ENCODE results near the gene ERVK3-1. TPM values are rescaled to one million over a fixed set of nuclear protein-coding genes. Genes with fewer than 3 reads are reported as not detected.

Gene ERVK3-1
- total RNA-seq, 4 donors from 2014 or later: 27.1 to 38.2 (median 32.4) TPM

- H3K4me1 ChIP-seq: peaks cover 0 to 8% of the 10 kb centered on the region in 2 donors
- intact Hi-C loops (cut with DNase I; ENCODE audit: low total_unique reads): loop anchor here (1.0 to 2.0 kb wide), 4 partner anchors 19 to 58 kb away; partner anchors contain the start of genes ERVK3-1, RPS5, ZNF837 and ZSCAN22
- peak; percentile 94 to 96 for ATAC-seq
- in situ Hi-C loops (cut with MboI; ENCODE audit: low sequenced_read_pairs in 4 of 4): no loop called here
- H3K27ac ChIP-seq: peak within 1 kb of the TSS; percentile 87 to 92 (median 91)
- no peaks in the 10 kb centered on the region for H3K9me3 ChIP-seq
- TF ChIP-seq POLR2A (IDR thresholded peaks at IDR 0.05) (peak; percentile 61 to 62), CTCF (IDR thresholded peaks at IDR 0.05 in 4 of 5, conservative IDR thresholded peaks at IDR 0.05 in 1 of 5) (peak in 2 of 5 experiments; percentile 2 to 17)
- peak within 1 kb of the TSS; percentile 78 to 95 (median 90) for H3K4me3 ChIP-seq
- DNase-seq: peak; percentile 92 to 93
- H3K27me3 ChIP-seq: peaks cover 0 to 2% (median 0%) of the 10 kb centered on the region in 3 donors
- no peaks in the 10 kb centered on the region for H3K36me3 ChIP-seq
Observed at GRCh38 chr19:58362272-58362994, 57.3 kb downstream of the ERVK3-1 start, which contains the start of gene ZNF497. Gene ZNF497, minus strand, starts transcription at chr19:58362751. Its CDS starts 5,116 bp downstream, at chr19:58357635.

- no peak for DNase-seq
- Histone ChIP-seq H3K4me1 (peaks cover 0 to 8% of the 10 kb centered on the region in 2 donors), H3K9me3 (no peaks in the 10 kb centered on the region), H3K27ac (no peak overlapping the region), H3K27me3 (no peaks in the 10 kb centered on the region), H3K4me3 (no peak overlapping the region), H3K36me3 (no peaks in the 10 kb centered on the region)
- TF ChIP-seq POLR2A (IDR thresholded peaks at IDR 0.05): no peak
- no peak for TF ChIP-seq CTCF (IDR thresholded peaks at IDR 0.05 in 4 of 5, conservative IDR thresholded peaks at IDR 0.05 in 1 of 5)
- intact Hi-C loops (cut with DNase I; ENCODE audit: low total_unique reads): no loop called here
- ATAC-seq: no peak
- in situ Hi-C loops (cut with MboI; ENCODE audit: low sequenced_read_pairs in 4 of 4): no loop called here
Observed at GRCh38 chr19:58364146-58364545, 59.0 kb downstream of the ERVK3-1 start.

Small RNA genes lying within 50 kb of the gene (microRNA-seq; reads per million reads assigned to microRNA genes)
- gene MIR6806 (ENCODE audit: borderline replicate concordance in 2 of 2): 0 to 1.2 reads per million in 2 donors

Other genes with a start within 250 kb of the ERVK3-1 start
- gene ZNF135, start 246.1 kb upstream of the ERVK3-1 start, total RNA-seq: under 1 TPM; 0.36 to 0.73 (median 0.53) TPM
- 10 to 100 TPM; 11.2 to 20.6 (median 15.2) TPM for gene ZSCAN18, start 207.1 kb upstream of the ERVK3-1 start, total RNA-seq
- 1 to 10 TPM; 1.3 to 2.0 (median 1.7) TPM for gene ZNF329, start 154.6 kb upstream of the ERVK3-1 start, total RNA-seq
- 10 to 100 TPM in 3 of 4 donors, 1 to 10 TPM in 1; 9.0 to 20.7 (median 13.4) TPM for gene ZNF274, start 122.3 kb upstream of the ERVK3-1 start, total RNA-seq
- gene ZNF544, start 76.5 kb upstream of the ERVK3-1 start, total RNA-seq: 1 to 10 TPM; 3.8 to 9.5 (median 6.0) TPM
- 1 to 10 TPM in 2 of 4 donors, under 1 TPM in 2; 0.78 to 2.1 (median 1.2) TPM for gene ZNF8, start 26.4 kb upstream of the ERVK3-1 start, total RNA-seq
- gene ZSCAN22, start 21.6 kb downstream of the ERVK3-1 start, total RNA-seq: 1 to 10 TPM; 1.1 to 2.4 (median 1.8) TPM
- gene A1BG, start 48.1 kb downstream of the ERVK3-1 start, total RNA-seq: 10 to 100 TPM in 1 of 4 donors, 1 to 10 TPM in 2, not detected in 1; 4.5 to 12.5 (median 9.0) TPM
- gene ZNF497, start 57.4 kb downstream of the ERVK3-1 start, total RNA-seq: under 1 TPM in 3 of 4 donors, not detected in 1; 0.07 to 0.87 (median 0.36) TPM
- under 1 TPM in 2 of 4 donors, not detected in 2; 0.11 to 0.36 TPM for gene ZNF837, start 75.7 kb downstream of the ERVK3-1 start, total RNA-seq
- gene RPS5, start 81.9 kb downstream of the ERVK3-1 start, total RNA-seq: 1,000 to 10,000 TPM; 1,345 to 1,665 (median 1,438) TPM
- not detected for gene RNF225, start 90.3 kb downstream of the ERVK3-1 start, total RNA-seq
- 10 to 100 TPM in 2 of 4 donors, 1 to 10 TPM in 2; 8.5 to 21.4 (median 10.2) TPM for gene ZNF584, start 103.3 kb downstream of the ERVK3-1 start, total RNA-seq
- gene ZNF132, start 134.8 kb downstream of the ERVK3-1 start, total RNA-seq: 1 to 10 TPM; 1.8 to 2.7 (median 2.4) TPM
- 1 to 10 TPM; 3.8 to 7.6 (median 7.0) TPM for gene ZNF324B, start 146.2 kb downstream of the ERVK3-1 start, total RNA-seq
- 10 to 100 TPM in 3 of 4 donors, 1 to 10 TPM in 1; 8.1 to 11.4 (median 11.3) TPM for gene ZNF324, start 161.7 kb downstream of the ERVK3-1 start, total RNA-seq
- gene ZNF446, start 171.0 kb downstream of the ERVK3-1 start, total RNA-seq: 10 to 100 TPM in 1 of 4 donors, 1 to 10 TPM in 3; 7.5 to 13.1 (median 8.9) TPM
- gene SLC27A5, start 206.6 kb downstream of the ERVK3-1 start, total RNA-seq: 1 to 10 TPM; 2.0 to 9.1 (median 4.6) TPM
- gene ZBTB45, start 214.4 kb downstream of the ERVK3-1 start, total RNA-seq: 10 to 100 TPM in 2 of 4 donors, 1 to 10 TPM in 2; 5.9 to 12.2 (median 9.6) TPM
- gene TRIM28, start 238.7 kb downstream of the ERVK3-1 start, total RNA-seq: 100 to 1,000 TPM; 145 to 239 (median 191) TPM
- gene CHMP2A, start 249.7 kb downstream of the ERVK3-1 start, total RNA-seq: 100 to 1,000 TPM in 2 of 4 donors, 10 to 100 TPM in 2; 82.3 to 165 (median 113) TPM